AG09319 (cell line): Measurements from ENCODE around the gene STK32B.

Source experiments
- DNase-seq: peaks from one replicate; pipeline ENCODE4 v3.0.0-alpha.2; 2010; ENCODE audit warnings: low read depth; ENCODE audit errors: extremely low read depth
- CTCF ChIP-seq: IDR thresholded peaks from 2 replicates; pipeline ENCODE4 v1.5.1; 2011; ENCODE audit warnings: low read depth, mild to moderate bottlenecking, inconsistent platforms, low read length, moderate library complexity

STK32B gene

DNA sequence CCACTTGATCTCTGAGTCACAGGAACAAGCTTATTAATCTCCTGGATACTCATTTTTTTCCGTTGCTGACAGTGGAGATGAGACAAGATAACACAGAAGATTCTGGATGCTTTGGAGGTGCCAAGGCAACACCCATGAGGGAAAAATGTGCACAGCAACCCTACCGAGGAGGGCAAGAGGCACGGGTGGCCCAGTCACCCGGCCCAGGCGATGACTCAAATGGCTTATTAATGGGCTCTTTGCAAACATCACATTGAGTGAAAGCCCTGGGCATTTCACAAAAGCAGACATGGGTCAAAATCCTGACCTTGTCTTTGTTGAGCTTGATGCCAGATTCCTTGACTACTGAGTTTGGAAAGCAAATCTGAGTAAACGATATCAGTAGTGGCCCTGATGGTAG lies 315.1 kb downstream of the STK32B start:
- TF ChIP-seq CTCF = no peak
- no peak for DNase-seq

- DNase-seq = no peak
- no peak for TF ChIP-seq CTCF
Observed at GRCh38 chr4:5368426-5368825, 317.1 kb downstream of the STK32B start.

DNA sequence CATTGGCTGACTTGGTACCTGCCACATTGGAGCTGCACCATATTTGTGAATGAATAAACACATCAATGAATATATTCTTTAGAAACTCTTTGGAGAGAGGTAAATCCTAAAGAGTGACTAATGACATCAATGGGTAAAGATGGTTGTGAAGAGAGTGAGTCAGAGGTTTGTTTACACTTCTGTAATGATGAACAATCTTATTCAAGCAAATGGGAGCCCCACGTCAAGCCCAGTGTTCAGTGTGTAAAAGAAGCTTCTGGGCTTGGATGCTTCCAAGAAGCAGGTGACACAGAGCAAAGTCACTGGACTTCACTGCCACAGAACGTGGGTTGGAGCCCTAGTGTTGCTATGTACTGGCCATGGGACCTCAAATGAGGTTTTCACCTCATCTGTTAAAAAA lies 319.0 kb downstream of the STK32B start:
- no peak for DNase-seq
- no peak for TF ChIP-seq CTCF

GRCh38 chr4:5371415-5372190 lies 320.3 kb downstream of the STK32B start:
- TF ChIP-seq CTCF = no peak
- DNase-seq = no peak

DNA sequence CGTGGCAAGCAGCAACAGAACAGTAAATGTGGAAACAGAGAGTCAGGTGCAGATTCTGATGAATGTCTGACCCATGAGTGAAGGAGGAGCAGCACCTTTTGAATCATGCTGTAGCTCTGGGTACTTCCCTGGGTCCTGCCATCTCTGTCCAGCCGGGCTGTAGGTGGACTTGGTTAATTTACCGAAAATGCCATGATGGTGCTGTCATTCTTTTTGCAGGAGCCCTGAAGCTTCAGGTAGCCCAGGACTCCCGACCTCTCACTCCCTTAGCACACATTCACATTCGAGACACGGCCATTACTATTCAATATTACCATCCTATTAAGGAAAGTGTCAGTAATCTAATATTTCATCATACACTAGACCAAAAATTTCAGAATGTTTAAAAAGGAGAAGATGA lies 320.9 kb downstream of the STK32B start:
- no peak for DNase-seq
- TF ChIP-seq CTCF = no peak

- DNase-seq = no peak
- no peak for TF ChIP-seq CTCF
Observed at GRCh38 chr4:5373327-5373726, 322.0 kb downstream of the STK32B start.

DNA sequence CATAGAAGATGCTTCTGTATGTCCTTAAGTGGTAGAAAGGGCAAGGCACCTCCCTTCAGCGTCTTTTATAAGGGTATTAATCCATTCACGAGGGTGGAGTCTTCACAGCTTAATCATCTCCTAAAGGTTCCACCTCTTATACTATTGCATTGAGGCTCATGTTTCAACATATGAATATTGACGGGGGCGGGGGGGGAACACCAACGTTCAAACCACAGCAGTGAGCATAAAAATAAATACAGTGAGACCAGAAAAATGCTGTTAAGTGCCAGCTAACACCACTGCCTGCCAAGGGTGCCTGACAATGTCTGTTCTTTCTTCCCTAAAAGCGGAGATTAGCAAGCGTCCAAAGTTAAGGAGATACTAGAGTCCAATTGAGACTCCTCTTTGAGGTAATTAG lies 323.3 kb downstream of the STK32B start:
- DNase-seq = no peak
- TF ChIP-seq CTCF = no peak
